SK-N-SH (cell line): Measurements from ENCODE around the gene EPHA6. TPM values are rescaled to one million over a fixed set of nuclear protein-coding genes. Genes with fewer than 3 reads are reported as not detected.

Experiments
- CTCF ChIA-PET: fragments of 300-600, 350-600 bp; formaldehyde crosslinking; extraction: SDS; loops from one replicate; lab custom pipeline; 2021; lab: Yijun Ruan, JAX
- POLR2A ChIA-PET: fragments of 350-600 bp; sonication (Branson Sonifier 250); formaldehyde crosslinking; extraction: SDS; loops from one replicate; lab custom pipeline; 2020; ENCODE audit warnings: antibody characterized with exemption, inconsistent platforms; lab: Yijun Ruan, JAX
- DNase-seq: peaks from one replicate; pipeline ENCODE4 v3.0.0; 2012
- H2AFZ ChIP-seq: fragments of 200-600 bp; sonication (generic); 2 replicates; pipeline ENCODE4 v1.8.1; 2016; ENCODE audit warnings: antibody characterized with exemption, mild to moderate bottlenecking, low read depth
- H3F3A ChIP-seq: fragments of 200-600 bp; sonication (generic); replicated peaks from 2 replicates; pipeline ENCODE3; 2016; ENCODE audit warnings: antibody characterized with exemption, mild to moderate bottlenecking; ENCODE audit not compliant: insufficient read depth
- H3K27ac ChIP-seq, 2 experiments: fragments of 200-500 bp in 1 of 2; fragments of 200-600 bp in 1 of 2; sonication (Bioruptor generic) in 1 of 2; sonication (generic), shearing (Covaris generic) in 1 of 2; 2 replicates each; pipeline versions ENCODE4 v1.5.1 to v1.6.1; 2014 to 2016; ENCODE audit warnings: low read depth in 2 of 2, inconsistent platforms in 1 of 2, low read length in 1 of 2, mild to moderate bottlenecking in 1 of 2, mixed read lengths in 1 of 2
- H3K27me3 ChIP-seq: fragments of 200-600 bp; sonication (generic), shearing (Covaris generic); 2 replicates; pipeline ENCODE4 v1.6.1; 2016; ENCODE audit warnings: mixed run types; ENCODE audit not compliant: insufficient read depth
- H3K36me3 ChIP-seq, 2 experiments: fragments of 200-500 bp in 1 of 2; fragments of 200-600 bp in 1 of 2; sonication (Bioruptor generic) in 1 of 2; sonication (generic) in 1 of 2; replicated peaks in 1 of 2; 2 replicates each; pipeline versions ENCODE3 to v1.5.1; 2014 to 2016; ENCODE audit warnings: low read length in 1 of 2, mild to moderate bottlenecking in 1 of 2; ENCODE audit not compliant: insufficient read depth in 2 of 2, control insufficient read depth in 1 of 2
- H3K4me1 ChIP-seq, 2 experiments: fragments of 200-500 bp in 1 of 2; fragments of 200-600 bp in 1 of 2; sonication (Bioruptor generic) in 1 of 2; sonication (generic), shearing (Covaris generic) in 1 of 2; 2 replicates each; pipeline versions ENCODE4 v1.5.1 to v1.6.1; 2014 to 2016; ENCODE audit warnings: low read depth in 1 of 2, low read length in 1 of 2, mixed run types in 1 of 2; ENCODE audit not compliant: insufficient read depth in 2 of 2, control insufficient read depth in 1 of 2
- H3K4me2 ChIP-seq: fragments of 200-600 bp; sonication (generic), shearing (Covaris generic); 2 replicates; pipeline ENCODE4 v1.6.1; 2017; ENCODE audit warnings: mixed run types
- H3K4me3 ChIP-seq, 2 experiments: fragments of 200-500 bp in 1 of 2; fragments of 200-600 bp in 1 of 2; sonication (Bioruptor generic) in 1 of 2; sonication (generic), shearing (Covaris generic) in 1 of 2; 2 replicates each; pipeline versions ENCODE4 v1.5.1 to v1.8.1; 2014 to 2016; ENCODE audit warnings: low read depth in 2 of 2, inconsistent platforms in 1 of 2, low read length in 1 of 2, mild to moderate bottlenecking in 1 of 2, mixed read lengths in 1 of 2, moderate library complexity in 1 of 2
- H3K79me2 ChIP-seq: fragments of 200-600 bp; sonication (generic); 2 replicates; pipeline ENCODE4 v1.8.1; 2017; ENCODE audit warnings: mild to moderate bottlenecking; ENCODE audit not compliant: insufficient read depth
- H3K9ac ChIP-seq: fragments of 200-600 bp; sonication (generic); 2 replicates; pipeline ENCODE4 v1.6.1; 2017; ENCODE audit warnings: mixed run types
- H3K9me2 ChIP-seq: fragments of 200-600 bp; sonication (generic); 2 replicates; pipeline ENCODE4 v1.6.1; 2017; ENCODE audit warnings: mixed run types
- H3K9me3 ChIP-seq: fragments of 200-600 bp; sonication (generic); 2 replicates; pipeline ENCODE4 v1.6.1; 2017; ENCODE audit warnings: mixed run types, mild to moderate bottlenecking, moderate library complexity
- H4K20me1 ChIP-seq: fragments of 200-600 bp; sonication (generic); 2 replicates; pipeline ENCODE4 v1.6.1; 2017; ENCODE audit warnings: mild to moderate bottlenecking, mixed run types; ENCODE audit not compliant: insufficient read depth
- CHD2 ChIP-seq: fragments of 150-350 bp; IDR thresholded peaks from 2 replicates; pipeline ENCODE4 v1.6.1; 2018; ENCODE audit warnings: low read length; ENCODE audit not compliant: partially characterized antibody
- ELF1 ChIP-seq: IDR thresholded peaks from 2 replicates; pipeline ENCODE4 v1.4.0; 2012
- FOSL2 ChIP-seq: IDR thresholded peaks from 2 replicates; pipeline ENCODE4 v1.4.0; 2012; ENCODE audit warnings: low read depth, mild to moderate bottlenecking, moderate library complexity, borderline replicate concordance
- FOXJ3 ChIP-seq: sonication (generic); formaldehyde crosslinking; IDR thresholded peaks from 2 replicates; pipeline ENCODE4 v1.5.1; 2020; ENCODE audit warnings: mild to moderate bottlenecking, missing genetic modification reagents
- FOXM1 ChIP-seq: IDR thresholded peaks from 2 replicates; pipeline ENCODE4 v1.4.0; 2012; ENCODE audit warnings: low read depth, mild to moderate bottlenecking
- GABPA ChIP-seq: IDR thresholded peaks from 2 replicates; pipeline ENCODE4 v1.4.0; 2012; ENCODE audit warnings: low read depth, mild to moderate bottlenecking
- GATA2 ChIP-seq: sonication (generic); formaldehyde crosslinking; IDR thresholded peaks from 2 replicates; pipeline ENCODE4 v1.5.0; 2020; ENCODE audit warnings: mild to moderate bottlenecking, missing genetic modification reagents
- JUND ChIP-seq: IDR thresholded peaks from 2 replicates; pipeline ENCODE4 v1.4.0; 2012
- NFIC ChIP-seq: IDR thresholded peaks from 2 replicates; pipeline ENCODE4 v1.4.0; 2012; ENCODE audit warnings: borderline replicate concordance
- POLR2AphosphoS5 ChIP-seq: IDR thresholded peaks from 2 replicates; pipeline ENCODE4 v1.6.1; 2012; ENCODE audit warnings: low read depth, low read length
- RAD21 ChIP-seq: IDR thresholded peaks from 2 replicates; pipeline ENCODE4 v1.6.1; 2012; ENCODE audit warnings: mild to moderate bottlenecking, low read length
- RCOR1 ChIP-seq: fragments of 150-350 bp; IDR thresholded peaks from 2 replicates; pipeline ENCODE4 v1.6.1; 2017; ENCODE audit warnings: antibody characterized with exemption, low read length
- RFX5 ChIP-seq: IDR thresholded peaks from 2 replicates; pipeline ENCODE4 v1.6.1; 2012; ENCODE audit warnings: mild to moderate bottlenecking, improper control_type of control experiment, low read length
- TAF1 ChIP-seq: IDR thresholded peaks from 2 replicates; pipeline ENCODE4 v1.6.1; 2012; ENCODE audit warnings: low read depth, mild to moderate bottlenecking, low read length, moderate library complexity, borderline replicate concordance
- TCF12 ChIP-seq: IDR thresholded peaks from 2 replicates; pipeline ENCODE4 v1.4.0; 2012
- TEAD4 ChIP-seq: IDR thresholded peaks from 2 replicates; pipeline ENCODE4 v1.4.0; 2012; ENCODE audit warnings: mild to moderate bottlenecking, borderline replicate concordance; ENCODE audit not compliant: insufficient read depth
- YY1 ChIP-seq: IDR thresholded peaks from 2 replicates; pipeline ENCODE4 v1.4.0; 2012; ENCODE audit warnings: low read depth, mild to moderate bottlenecking
- WGBS: methylation state at CpG from one replicate; pipeline ENCODE4 v1.1.6; 2017; ENCODE audit warnings: low lambda C conversion rate; 5-methylcytosine and 5-hydroxymethylcytosine counted together
- polyA plus RNA-seq, 3 experiments: library from polyadenylated mRNA; depleted of rRNA; stranded (reverse); fragments of >200 nt; gene quantifications; 2 replicates each; pipeline ENCODE4 v1.2.3, GENCODE V29; 2012
- TF ChIP-seq, protein P1 (sequence below): IDR thresholded peaks from 2 replicates; pipeline ENCODE4 v1.6.1; 2012; ENCODE audit warnings: mild to moderate bottlenecking, low read depth, low read length, moderate library complexity
- TF ChIP-seq, protein P2 (sequence below): IDR thresholded peaks from 2 replicates; pipeline ENCODE4; 2012
- TF ChIP-seq, protein P3 (sequence below): IDR thresholded peaks from 2 replicates; pipeline ENCODE4 v1.4.0; 2012; ENCODE audit warnings: low read depth, borderline replicate concordance
- TF ChIP-seq, protein P4 (sequence below): IDR thresholded peaks from 2 replicates; pipeline ENCODE4 v1.4.0; 2012; ENCODE audit warnings: low read depth
- TF ChIP-seq, protein P5 (sequence below): fragments of 150-350 bp; IDR thresholded peaks from 2 replicates; pipeline ENCODE4 v1.6.1; 2016; ENCODE audit warnings: mild to moderate bottlenecking, low read depth, low read length

Gene EPHA6
- polyA plus RNA-seq, 1 of the 3 experiments (the other 2 are of a cell fraction) = not detected

DNA sequence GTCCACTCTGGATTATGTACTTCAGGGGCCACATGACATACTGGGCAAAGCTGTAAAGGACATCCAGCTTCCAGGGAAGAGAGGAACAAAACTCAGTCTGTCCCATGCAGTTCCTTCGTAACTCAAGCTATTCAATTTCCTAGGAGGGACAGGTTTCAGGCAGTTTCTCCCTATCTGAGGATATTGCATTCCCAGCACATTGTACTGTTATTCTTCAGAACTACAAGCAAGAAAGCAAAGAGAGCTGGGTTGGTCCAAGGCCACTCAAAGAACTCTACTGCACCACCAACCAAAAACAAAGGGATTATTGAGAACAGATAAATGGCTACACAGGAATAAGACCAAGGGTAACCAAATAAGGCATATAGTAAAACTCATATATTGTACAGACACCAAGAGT is 832.5 kb downstream of the EPHA6 start:
- Histone ChIP-seq H2AFZ (no peak overlapping the region), H3K79me2 (no peaks in the 10 kb centered on the region)

DNA sequence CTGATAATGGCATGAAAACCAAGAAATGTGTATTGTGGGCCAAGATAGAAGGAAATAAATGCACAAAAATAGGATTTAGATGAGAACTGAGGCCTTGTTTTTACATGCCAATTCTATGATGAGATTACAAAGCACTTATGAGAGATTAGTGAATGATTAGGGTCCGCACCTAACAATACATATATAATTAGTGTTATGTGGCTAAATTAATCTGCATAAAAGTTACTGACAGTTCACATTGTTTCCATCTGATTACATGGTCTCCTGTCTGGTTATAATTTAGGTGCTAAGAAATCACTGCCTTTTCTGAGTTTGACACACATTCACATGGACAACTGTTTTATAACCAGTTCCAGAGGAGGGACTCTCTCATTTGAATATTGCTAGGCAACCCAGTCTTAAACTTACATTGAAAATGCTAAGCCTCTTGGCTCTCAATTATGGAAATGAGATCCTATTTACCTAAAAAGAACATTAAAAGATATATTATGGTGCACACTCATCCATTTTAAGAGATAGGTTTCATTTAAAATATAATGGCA is 833.1 kb downstream of the EPHA6 start:
- 22% methylated on average over 1 of the region's 1 CpG for WGBS
- no peaks in the 10 kb centered on the region for H3K9me3 ChIP-seq
- no peak overlapping the region for H2AFZ ChIP-seq
- DNase-seq = no peak
- no peak overlapping the region for H3K4me3 ChIP-seq
- no peak overlapping the region for H3K9ac ChIP-seq
- H3K36me3 ChIP-seq = no peaks in the 10 kb centered on the region
- H3K9me2 ChIP-seq = no peaks in the 10 kb centered on the region
- H3K27me3 ChIP-seq = no peaks in the 10 kb centered on the region
- POLR2A ChIA-PET = no interaction called here
- no peaks in the 10 kb centered on the region for H4K20me1 ChIP-seq
- TF ChIP-seq RAD21 = no peak
- TF ChIP-seq FOXM1 = no peak
- no peak for TF ChIP-seq FOXJ3 (CRISPR knock-in tag)
- TF ChIP-seq GABPA = no peak
- TF ChIP-seq RFX5 = no peak
- TF ChIP-seq, protein P1, sequence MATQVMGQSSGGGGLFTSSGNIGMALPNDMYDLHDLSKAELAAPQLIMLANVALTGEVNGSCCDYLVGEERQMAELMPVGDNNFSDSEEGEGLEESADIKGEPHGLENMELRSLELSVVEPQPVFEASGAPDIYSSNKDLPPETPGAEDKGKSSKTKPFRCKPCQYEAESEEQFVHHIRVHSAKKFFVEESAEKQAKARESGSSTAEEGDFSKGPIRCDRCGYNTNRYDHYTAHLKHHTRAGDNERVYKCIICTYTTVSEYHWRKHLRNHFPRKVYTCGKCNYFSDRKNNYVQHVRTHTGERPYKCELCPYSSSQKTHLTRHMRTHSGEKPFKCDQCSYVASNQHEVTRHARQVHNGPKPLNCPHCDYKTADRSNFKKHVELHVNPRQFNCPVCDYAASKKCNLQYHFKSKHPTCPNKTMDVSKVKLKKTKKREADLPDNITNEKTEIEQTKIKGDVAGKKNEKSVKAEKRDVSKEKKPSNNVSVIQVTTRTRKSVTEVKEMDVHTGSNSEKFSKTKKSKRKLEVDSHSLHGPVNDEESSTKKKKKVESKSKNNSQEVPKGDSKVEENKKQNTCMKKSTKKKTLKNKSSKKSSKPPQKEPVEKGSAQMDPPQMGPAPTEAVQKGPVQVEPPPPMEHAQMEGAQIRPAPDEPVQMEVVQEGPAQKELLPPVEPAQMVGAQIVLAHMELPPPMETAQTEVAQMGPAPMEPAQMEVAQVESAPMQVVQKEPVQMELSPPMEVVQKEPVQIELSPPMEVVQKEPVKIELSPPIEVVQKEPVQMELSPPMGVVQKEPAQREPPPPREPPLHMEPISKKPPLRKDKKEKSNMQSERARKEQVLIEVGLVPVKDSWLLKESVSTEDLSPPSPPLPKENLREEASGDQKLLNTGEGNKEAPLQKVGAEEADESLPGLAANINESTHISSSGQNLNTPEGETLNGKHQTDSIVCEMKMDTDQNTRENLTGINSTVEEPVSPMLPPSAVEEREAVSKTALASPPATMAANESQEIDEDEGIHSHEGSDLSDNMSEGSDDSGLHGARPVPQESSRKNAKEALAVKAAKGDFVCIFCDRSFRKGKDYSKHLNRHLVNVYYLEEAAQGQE = no peak
- no peak for TF ChIP-seq GATA2 (CRISPR knock-in tag)
- TF ChIP-seq ELF1 = no peak
- TF ChIP-seq, protein P2, sequence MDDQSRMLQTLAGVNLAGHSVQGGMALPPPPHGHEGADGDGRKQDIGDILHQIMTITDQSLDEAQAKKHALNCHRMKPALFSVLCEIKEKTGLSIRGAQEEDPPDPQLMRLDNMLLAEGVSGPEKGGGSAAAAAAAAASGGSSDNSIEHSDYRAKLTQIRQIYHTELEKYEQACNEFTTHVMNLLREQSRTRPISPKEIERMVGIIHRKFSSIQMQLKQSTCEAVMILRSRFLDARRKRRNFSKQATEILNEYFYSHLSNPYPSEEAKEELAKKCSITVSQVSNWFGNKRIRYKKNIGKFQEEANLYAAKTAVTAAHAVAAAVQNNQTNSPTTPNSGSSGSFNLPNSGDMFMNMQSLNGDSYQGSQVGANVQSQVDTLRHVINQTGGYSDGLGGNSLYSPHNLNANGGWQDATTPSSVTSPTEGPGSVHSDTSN = no peak
- TF ChIP-seq, protein P3, sequence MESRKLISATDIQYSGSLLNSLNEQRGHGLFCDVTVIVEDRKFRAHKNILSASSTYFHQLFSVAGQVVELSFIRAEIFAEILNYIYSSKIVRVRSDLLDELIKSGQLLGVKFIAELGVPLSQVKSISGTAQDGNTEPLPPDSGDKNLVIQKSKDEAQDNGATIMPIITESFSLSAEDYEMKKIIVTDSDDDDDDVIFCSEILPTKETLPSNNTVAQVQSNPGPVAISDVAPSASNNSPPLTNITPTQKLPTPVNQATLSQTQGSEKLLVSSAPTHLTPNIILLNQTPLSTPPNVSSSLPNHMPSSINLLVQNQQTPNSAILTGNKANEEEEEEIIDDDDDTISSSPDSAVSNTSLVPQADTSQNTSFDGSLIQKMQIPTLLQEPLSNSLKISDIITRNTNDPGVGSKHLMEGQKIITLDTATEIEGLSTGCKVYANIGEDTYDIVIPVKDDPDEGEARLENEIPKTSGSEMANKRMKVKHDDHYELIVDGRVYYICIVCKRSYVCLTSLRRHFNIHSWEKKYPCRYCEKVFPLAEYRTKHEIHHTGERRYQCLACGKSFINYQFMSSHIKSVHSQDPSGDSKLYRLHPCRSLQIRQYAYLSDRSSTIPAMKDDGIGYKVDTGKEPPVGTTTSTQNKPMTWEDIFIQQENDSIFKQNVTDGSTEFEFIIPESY = no peak
- TF ChIP-seq, protein P4, sequence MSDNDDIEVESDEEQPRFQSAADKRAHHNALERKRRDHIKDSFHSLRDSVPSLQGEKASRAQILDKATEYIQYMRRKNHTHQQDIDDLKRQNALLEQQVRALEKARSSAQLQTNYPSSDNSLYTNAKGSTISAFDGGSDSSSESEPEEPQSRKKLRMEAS = no peak
- H3K27ac ChIP-seq = no peak overlapping the region
- H3K4me1 ChIP-seq = no peaks in the 10 kb centered on the region
- H3F3A ChIP-seq = no peaks in the 10 kb centered on the region
- no peaks in the 10 kb centered on the region for H3K79me2 ChIP-seq
- H3K4me2 ChIP-seq = no peak overlapping the region
- CTCF ChIA-PET = interaction anchor here (1.2 kb wide), 1 partner anchor 72 kb away, joined by 3 read pairs; no protein-coding TSS in a partner anchor

More for the DNA sequence above, 832.5 kb downstream of the EPHA6 start:
- ChIA-PET CTCF (interaction anchor here (1.2 kb wide), 1 partner anchor 72 kb away, joined by 3 read pairs; no protein-coding TSS in a partner anchor), POLR2A (no interaction called here)
- Histone ChIP-seq H3K9me2 (no peaks in the 10 kb centered on the region), H3K4me3 (no peak overlapping the region), H4K20me1 (no peaks in the 10 kb centered on the region), H3K27me3 (no peaks in the 10 kb centered on the region), H3K9ac (no peak overlapping the region), H3K4me2 (no peak overlapping the region), H3F3A (no peaks in the 10 kb centered on the region), H3K4me1 (no peaks in the 10 kb centered on the region), H3K36me3 (no peaks in the 10 kb centered on the region), H3K27ac (no peak overlapping the region), H3K9me3 (no peaks in the 10 kb centered on the region)
- WGBS = 14% methylated on average over 1 of the region's 1 CpG
- DNase-seq = no peak
- no peak for TF ChIP-seq TAF1
- no peak for TF ChIP-seq CHD2
- TF ChIP-seq TEAD4 = no peak
- no peak for TF ChIP-seq FOXM1
- TF ChIP-seq RCOR1 = no peak
- TF ChIP-seq POLR2AphosphoS5 = no peak
- no peak for TF ChIP-seq TCF12
- TF ChIP-seq FOSL2 = no peak
- no peak for TF ChIP-seq YY1
- no peak for TF ChIP-seq NFIC
- TF ChIP-seq, protein P5, sequence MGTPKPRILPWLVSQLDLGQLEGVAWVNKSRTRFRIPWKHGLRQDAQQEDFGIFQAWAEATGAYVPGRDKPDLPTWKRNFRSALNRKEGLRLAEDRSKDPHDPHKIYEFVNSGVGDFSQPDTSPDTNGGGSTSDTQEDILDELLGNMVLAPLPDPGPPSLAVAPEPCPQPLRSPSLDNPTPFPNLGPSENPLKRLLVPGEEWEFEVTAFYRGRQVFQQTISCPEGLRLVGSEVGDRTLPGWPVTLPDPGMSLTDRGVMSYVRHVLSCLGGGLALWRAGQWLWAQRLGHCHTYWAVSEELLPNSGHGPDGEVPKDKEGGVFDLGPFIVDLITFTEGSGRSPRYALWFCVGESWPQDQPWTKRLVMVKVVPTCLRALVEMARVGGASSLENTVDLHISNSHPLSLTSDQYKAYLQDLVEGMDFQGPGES = no peak
- TF ChIP-seq FOXJ3 (CRISPR knock-in tag) = no peak
- TF ChIP-seq JUND = no peak
